GM21717 (cell line): ENCODE results near the gene MALRD1.
"Not testable (repeated sequence)": the region's sequence is repeated elsewhere in the genome, so short reads cannot be mapped to it uniquely, and the experiment has no call there.

Experiments used
- ATAC-seq: cut with Tn5 transposase; IDR thresholded peaks from one replicate; pipeline ENCODE4 v1.9.1; 2021; ENCODE audit warnings: mild to moderate bottlenecking, moderate library complexity; ENCODE audit not compliant: unreplicated experiment

Gene MALRD1

GRCh38 chr10:19699299-19699698, 650.7 kb downstream of the MALRD1 start:
- ATAC-seq = no peak

GRCh38 chr10:19701427-19702052, 652.9 kb downstream of the MALRD1 start:
- no peak for ATAC-seq

GRCh38 chr10:19702215-19702614, 653.6 kb downstream of the MALRD1 start:
- ATAC-seq = no peak

GRCh38 chr10:19704544-19704943, 655.9 kb downstream of the MALRD1 start:
- ATAC-seq = no peak

- ATAC-seq = no peak
These were observed 656.6 kb downstream of the MALRD1 start for GRCh38 chr10:19705250-19705649.

GRCh38 chr10:19706904-19707303, 658.3 kb downstream of the MALRD1 start:
- no peak for ATAC-seq

- no peak for ATAC-seq
These were observed 658.8 kb downstream of the MALRD1 start for GRCh38 chr10:19707376-19707775.

- ATAC-seq = no peak
These were observed 659.4 kb downstream of the MALRD1 start for GRCh38 chr10:19708031-19708430.

GRCh38 chr10:19710600-19710999, 662.0 kb downstream of the MALRD1 start:
- no peak for ATAC-seq

- ATAC-seq = no peak
These were observed 664.6 kb downstream of the MALRD1 start for GRCh38 chr10:19713159-19713558.

- no peak for ATAC-seq
These were observed 665.4 kb downstream of the MALRD1 start for GRCh38 chr10:19713800-19714525.

GRCh38 chr10:19719284-19719683, 670.7 kb downstream of the MALRD1 start:
- ATAC-seq = no peak

- no peak for ATAC-seq
These were observed 675.7 kb downstream of the MALRD1 start for GRCh38 chr10:19724287-19724686.

GRCh38 chr10:19728376-19728775, 679.8 kb downstream of the MALRD1 start:
- ATAC-seq = no peak

GRCh38 chr10:19728964-19729363, 680.4 kb downstream of the MALRD1 start:
- ATAC-seq = no peak

GRCh38 chr10:19730167-19730906, 681.7 kb downstream of the MALRD1 start:
- no peak for ATAC-seq

GRCh38 chr10:19730907-19731217, 682.3 kb downstream of the MALRD1 start:
- no peak for ATAC-seq

GRCh38 chr10:19731560-19731959, 683.0 kb downstream of the MALRD1 start:
- ATAC-seq = no peak

- ATAC-seq = no peak
These were observed 689.8 kb downstream of the MALRD1 start for GRCh38 chr10:19738440-19738839.

- not testable (repeated sequence) for ATAC-seq
These were observed 690.6 kb downstream of the MALRD1 start for GRCh38 chr10:19739232-19739631.

- not testable (repeated sequence) for ATAC-seq
These were observed 693.5 kb downstream of the MALRD1 start for GRCh38 chr10:19742144-19742543.

GRCh38 chr10:19745672-19746071, 697.1 kb downstream of the MALRD1 start:
- no peak for ATAC-seq
